IPS-11a (cell line): ENCODE measurements around the gene SPAG16.

ENCODE experiments used
- H3K4me3 ChIP-seq: one replicate; pipeline ENCODE4 v1.5.1; 2013; ENCODE audit warnings: low read depth, low read length, control low read depth

Gene SPAG16

GRCh38 chr2:214130114-214130513 lies 845.9 kb downstream of the SPAG16 start:
- H3K4me3 ChIP-seq: no peak overlapping the region

GRCh38 chr2:214135966-214136365 lies 851.7 kb downstream of the SPAG16 start:
- no peak overlapping the region for H3K4me3 ChIP-seq

DNA sequence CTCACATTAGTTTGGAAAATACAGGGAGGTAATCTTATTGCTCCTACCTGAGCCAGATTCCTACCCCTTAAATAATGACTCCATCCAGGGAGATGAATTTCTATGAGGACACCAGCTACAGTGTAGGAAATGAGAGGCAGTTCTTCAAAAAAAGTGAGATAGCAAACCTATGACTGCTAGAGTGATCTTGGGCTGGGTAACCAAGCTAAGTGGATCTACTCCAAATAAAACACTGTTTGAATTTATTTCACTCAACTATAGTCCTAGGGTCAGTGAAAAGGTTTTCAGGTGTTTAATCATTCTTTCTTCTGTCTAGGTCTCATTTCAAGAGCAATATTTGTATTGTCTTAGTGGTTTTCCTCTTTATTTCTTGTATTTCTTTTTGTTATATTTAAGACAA lies 854.5 kb downstream of the SPAG16 start:
- H3K4me3 ChIP-seq: no peak overlapping the region

DNA sequence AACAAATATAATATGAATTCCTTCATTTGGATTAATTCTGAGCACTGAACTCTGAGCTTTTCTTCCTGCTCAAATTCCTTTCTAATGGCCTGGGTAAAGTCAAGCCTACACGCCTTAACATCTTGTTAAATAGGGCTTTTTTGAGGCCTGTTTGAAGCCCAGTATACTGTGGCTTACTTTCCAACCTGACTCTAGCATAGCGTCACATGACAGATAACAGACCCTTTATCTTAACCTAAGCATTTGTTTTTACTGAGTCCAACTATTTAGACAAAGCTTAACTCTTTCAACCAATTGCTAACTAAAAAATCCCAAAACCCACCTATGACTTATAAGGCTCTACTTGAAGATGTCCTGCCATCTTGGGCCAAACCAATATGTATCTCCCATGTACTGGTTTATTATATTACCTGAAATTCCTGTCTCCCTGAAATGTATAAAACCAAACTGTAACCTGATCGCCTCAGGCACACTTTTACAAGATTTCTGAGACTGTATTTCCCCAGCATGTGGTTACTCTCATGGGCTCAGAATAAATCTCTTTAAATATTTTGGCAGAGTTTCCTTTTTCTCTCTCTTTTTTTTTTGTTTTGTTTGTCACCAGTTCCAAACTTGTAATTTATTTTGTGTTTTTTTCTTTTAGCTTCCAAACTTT lies 855.5 kb downstream of the SPAG16 start:
- H3K4me3 ChIP-seq: no peak overlapping the region

- no peak overlapping the region for H3K4me3 ChIP-seq
These were observed 872.7 kb downstream of the SPAG16 start for GRCh38 chr2:214156971-214157370.

GRCh38 chr2:214158851-214159250 lies 874.6 kb downstream of the SPAG16 start:
- H3K4me3 ChIP-seq: no peak overlapping the region

- H3K4me3 ChIP-seq: no peak overlapping the region
These were observed 885.0 kb downstream of the SPAG16 start for GRCh38 chr2:214169281-214169680.

DNA sequence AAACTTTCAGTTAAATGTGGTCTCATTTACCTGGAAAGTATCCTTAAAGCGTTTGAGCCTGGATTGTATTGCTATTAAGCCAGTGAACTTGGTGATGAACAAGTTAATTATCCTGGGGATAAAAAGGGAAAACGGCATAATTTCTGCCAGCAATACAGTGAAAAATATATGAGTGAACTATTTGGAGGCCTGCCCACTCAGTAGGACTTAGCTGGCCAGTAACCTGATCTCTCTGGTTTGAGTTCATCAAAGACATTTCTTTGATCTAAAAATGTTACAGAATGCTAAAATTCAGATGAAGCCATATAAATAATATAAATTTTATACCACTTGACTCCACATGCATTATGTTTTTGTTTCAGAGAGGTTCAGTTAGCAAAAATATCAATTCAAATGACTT lies 885.5 kb downstream of the SPAG16 start:
- no peak overlapping the region for H3K4me3 ChIP-seq

DNA sequence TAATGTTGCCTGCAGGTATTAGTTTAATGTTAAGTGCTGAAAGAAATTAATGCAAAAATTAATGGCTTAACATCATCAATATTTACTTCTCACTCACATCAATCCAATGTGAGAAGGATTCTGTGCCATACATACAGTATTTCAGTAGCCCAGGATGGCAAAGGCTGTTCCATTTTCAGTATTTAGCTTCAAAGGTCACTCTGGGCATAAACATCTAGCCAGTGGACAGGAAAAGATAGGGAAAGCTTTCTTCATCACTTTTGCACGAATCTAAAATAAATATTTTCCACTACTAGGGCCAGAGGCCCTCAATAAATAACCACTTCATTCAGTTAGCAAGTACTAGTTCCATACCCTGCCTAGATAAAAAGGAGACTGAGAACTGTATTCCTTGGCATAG lies 890.3 kb downstream of the SPAG16 start:
- H3K4me3 ChIP-seq: no peak overlapping the region

- H3K4me3 ChIP-seq: no peak overlapping the region
These were observed 895.8 kb downstream of the SPAG16 start for GRCh38 chr2:214180071-214180470.

DNA sequence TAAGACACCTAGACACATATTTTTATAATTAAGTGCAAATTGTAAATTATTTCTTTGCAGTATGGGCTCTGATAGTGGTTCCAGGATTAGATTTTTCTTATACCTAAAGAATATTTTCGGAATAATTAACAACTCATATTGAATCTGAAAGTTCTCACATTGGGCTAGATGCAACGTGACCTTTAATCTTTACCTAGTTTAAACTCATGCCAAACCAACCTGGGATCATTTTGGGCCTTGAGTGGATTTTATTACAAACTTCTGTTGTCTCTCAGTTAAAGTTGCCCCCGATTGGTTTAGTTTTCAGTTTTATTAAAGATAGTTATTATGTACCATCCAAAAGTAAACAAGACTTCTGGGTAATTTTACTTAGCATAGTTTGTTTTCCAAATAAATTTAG lies 896.4 kb downstream of the SPAG16 start:
- H3K4me3 ChIP-seq: no peak overlapping the region

- no peak overlapping the region for H3K4me3 ChIP-seq
These were observed 900.2 kb downstream of the SPAG16 start for GRCh38 chr2:214184461-214184860.

GRCh38 chr2:214185546-214185945 lies 901.3 kb downstream of the SPAG16 start:
- no peak overlapping the region for H3K4me3 ChIP-seq

DNA sequence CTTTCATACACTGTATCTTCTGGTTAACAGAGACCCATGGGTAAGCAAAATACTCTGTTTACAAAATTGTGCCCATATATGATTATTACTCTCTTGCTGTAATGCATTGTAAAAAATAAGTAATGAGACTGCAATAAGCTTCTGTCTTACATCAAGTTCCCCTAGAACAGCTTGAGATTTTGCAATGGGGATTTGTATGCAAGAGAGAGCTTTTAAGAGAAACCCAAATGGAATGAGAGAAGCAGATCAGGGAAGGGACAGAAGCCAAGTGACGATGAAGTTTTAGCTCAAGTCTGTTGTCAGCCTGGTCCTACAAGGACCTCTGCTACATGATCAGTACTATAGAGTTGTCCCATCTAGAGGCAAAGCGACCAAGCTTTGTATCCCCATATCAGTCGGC lies 908.4 kb downstream of the SPAG16 start:
- no peak overlapping the region for H3K4me3 ChIP-seq

DNA sequence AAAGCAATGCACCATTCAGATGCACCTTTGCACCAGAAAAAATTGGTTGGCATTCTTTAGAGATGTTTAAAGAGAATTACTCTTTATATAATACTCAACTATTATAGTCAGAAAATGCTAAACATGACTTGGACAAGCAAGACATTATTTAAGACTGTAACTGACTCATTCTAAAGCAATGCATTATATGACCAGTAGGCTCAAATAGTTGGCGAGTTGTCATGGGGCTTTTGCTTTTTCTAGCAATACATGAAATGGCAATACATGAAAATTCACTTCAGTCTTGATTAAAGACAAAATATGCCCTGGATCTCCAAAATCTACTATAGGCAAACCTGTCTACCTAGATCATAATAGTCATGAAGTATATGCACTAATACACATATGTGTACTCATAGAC lies 909.7 kb downstream of the SPAG16 start:
- H3K4me3 ChIP-seq: no peak overlapping the region

- no peak overlapping the region for H3K4me3 ChIP-seq
These were observed 912.0 kb downstream of the SPAG16 start for GRCh38 chr2:214196260-214196659.

DNA sequence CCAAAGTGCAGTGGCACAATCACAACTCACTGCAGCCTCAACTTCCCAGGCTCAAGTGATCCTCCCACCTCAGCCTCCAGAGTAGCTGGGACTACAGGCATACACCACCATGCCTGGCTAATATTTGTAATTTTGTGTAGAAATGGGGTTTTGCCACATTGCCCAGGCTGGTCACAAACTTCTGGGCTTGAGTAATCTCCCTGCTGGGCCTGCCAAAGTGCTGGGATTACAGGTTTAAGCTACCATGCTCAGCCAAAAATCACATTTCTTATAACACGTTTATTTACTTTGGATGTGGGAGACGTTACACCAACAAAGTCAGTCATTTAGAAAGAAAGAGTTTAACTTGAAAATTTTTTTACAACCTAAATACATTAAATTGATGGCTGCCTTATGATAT lies 917.6 kb downstream of the SPAG16 start:
- H3K4me3 ChIP-seq: no peak overlapping the region

DNA sequence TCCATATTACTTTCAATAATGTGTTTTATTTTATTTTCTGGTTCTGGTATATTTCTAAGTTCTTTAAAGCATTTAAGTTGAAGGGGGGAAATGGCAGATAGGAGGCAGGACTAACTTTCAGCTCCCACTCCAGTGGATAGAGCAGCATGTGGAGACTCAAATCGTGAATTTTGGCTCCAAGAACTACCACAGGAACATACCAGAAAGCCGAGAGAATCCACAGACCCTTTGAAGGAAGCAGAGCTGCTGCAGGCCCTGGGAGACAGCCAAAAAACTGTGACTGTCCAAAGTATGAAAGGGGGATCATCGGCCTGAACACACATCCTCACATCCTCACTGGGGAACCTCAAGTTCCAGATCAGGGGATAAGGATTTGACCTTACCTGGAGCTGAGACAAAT lies 919.0 kb downstream of the SPAG16 start:
- H3K4me3 ChIP-seq: no peak overlapping the region

DNA sequence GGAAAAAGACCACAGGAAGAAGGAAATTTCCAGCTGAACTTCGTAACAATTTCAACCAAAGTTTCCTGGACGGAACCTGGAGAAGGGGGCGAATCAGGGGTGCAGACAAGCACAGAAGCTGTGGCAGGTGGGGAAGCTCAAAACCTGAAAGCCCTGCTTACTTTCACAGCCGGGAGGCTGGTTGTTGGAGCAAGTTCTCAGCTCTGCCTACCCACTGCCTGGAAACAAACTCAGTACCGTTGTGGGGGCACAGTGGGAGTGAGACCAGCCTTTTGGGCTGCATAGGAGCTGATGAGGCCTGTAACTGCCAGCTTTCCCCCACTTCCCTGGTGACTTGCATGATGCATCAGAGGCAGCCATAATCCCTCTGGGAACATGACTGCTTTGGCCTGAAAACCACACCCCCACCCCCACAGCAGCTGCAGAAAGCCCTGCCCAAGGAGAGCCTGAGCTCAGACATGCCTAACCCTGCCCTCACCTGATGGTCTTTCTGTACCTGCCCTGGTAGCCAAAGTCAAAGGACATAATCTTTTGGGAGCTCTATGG lies 919.6 kb downstream of the SPAG16 start:
- no peak overlapping the region for H3K4me3 ChIP-seq

GRCh38 chr2:214215107-214215506 lies 930.8 kb downstream of the SPAG16 start:
- H3K4me3 ChIP-seq: no peak overlapping the region

- H3K4me3 ChIP-seq: no peak overlapping the region
These were observed 932.9 kb downstream of the SPAG16 start for GRCh38 chr2:214217136-214217535.

GRCh38 chr2:214217599-214217998 lies 933.3 kb downstream of the SPAG16 start:
- no peak overlapping the region for H3K4me3 ChIP-seq

DNA sequence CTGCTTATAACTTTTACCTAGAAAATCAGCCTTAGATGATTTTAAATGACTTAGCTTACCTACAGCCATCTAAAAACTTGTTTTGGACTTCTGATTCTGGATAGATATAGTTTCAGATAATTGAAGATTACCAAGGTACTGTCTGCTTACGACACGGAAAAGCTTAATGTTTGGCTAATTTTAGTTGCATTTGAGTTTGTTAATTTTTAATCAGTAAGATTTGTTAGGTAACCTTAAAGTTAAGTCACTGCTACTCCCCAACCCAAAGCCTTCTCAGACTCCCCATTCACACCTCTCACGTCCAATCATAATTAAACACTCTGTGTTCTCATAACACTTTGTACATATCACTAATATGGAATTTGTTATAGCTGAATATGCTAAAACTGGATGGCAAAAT lies 936.0 kb downstream of the SPAG16 start:
- no peak overlapping the region for H3K4me3 ChIP-seq
